Right lobe of liver (tissue), 4 donors: Measurements from ENCODE around the gene PGLYRP3.

Source experiments
- POLR2A ChIP-seq: fragments of 450-650 bp; IDR thresholded peaks from one replicate; pipeline ENCODE4 v1.6.1; 2017; ENCODE audit warnings: antibody characterized with exemption, mild to moderate bottlenecking
- TF ChIP-seq, protein P1 (sequence below), 4 donors: fragments of 200-600 bp in 3 of 4; fragments of 450-650 bp in 1 of 4; IDR thresholded peaks; one replicate each; pipeline versions ENCODE4 v1.5.1 to v1.8.0; 2016 to 2022; ENCODE audit warnings: antibody characterized with exemption in 4 of 4, mild to moderate bottlenecking in 2 of 4
- donor health status: DM: no; HTN: no; CAD: no.
- donor health status: DM: no; HTN: no; CAD: no.
- donor health status: DM: no; HTN: yes; CAD: no.

- TF ChIP-seq, protein P1, sequence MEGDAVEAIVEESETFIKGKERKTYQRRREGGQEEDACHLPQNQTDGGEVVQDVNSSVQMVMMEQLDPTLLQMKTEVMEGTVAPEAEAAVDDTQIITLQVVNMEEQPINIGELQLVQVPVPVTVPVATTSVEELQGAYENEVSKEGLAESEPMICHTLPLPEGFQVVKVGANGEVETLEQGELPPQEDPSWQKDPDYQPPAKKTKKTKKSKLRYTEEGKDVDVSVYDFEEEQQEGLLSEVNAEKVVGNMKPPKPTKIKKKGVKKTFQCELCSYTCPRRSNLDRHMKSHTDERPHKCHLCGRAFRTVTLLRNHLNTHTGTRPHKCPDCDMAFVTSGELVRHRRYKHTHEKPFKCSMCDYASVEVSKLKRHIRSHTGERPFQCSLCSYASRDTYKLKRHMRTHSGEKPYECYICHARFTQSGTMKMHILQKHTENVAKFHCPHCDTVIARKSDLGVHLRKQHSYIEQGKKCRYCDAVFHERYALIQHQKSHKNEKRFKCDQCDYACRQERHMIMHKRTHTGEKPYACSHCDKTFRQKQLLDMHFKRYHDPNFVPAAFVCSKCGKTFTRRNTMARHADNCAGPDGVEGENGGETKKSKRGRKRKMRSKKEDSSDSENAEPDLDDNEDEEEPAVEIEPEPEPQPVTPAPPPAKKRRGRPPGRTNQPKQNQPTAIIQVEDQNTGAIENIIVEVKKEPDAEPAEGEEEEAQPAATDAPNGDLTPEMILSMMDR (IDR thresholded peaks at IDR 0.05), result no peak
- TF ChIP-seq POLR2A, result no peak
These were observed 7.1 kb downstream of the PGLYRP3 start for GRCh38 chr1:153305682-153306081.
